Liver (tissue), 9 donors: ENCODE measurements around the gene RAI1. TPM values are rescaled to one million over a fixed set of nuclear protein-coding genes. Genes with fewer than 3 reads are reported as not detected.

ENCODE experiments used
- DNase-seq: peaks from one replicate; pipeline ENCODE4 v3.0.0-alpha.2; 2017; ENCODE audit warnings: low spot score
- H3K27ac ChIP-seq, 2 donors: one replicate each; pipeline ENCODE4 v1.7.0; 2013; ENCODE audit warnings: inconsistent platforms in 2 of 2, low read length in 2 of 2, control low read depth in 1 of 2, low read depth in 1 of 2, mild to moderate bottlenecking in 1 of 2
- H3K27me3 ChIP-seq, 4 donors: one replicate each; pipeline versions ENCODE4 v1.6.1 to v1.7.0; 2013; ENCODE audit warnings: low read length in 3 of 4, inconsistent platforms in 1 of 4, mild to moderate bottlenecking in 1 of 4, moderate library complexity in 1 of 4; ENCODE audit not compliant: control insufficient read depth in 4 of 4, insufficient read depth in 4 of 4
- H3K36me3 ChIP-seq, 4 donors: one replicate each; pipeline versions ENCODE4 v1.6.1 to v1.7.0; 2013; ENCODE audit warnings: low read length in 3 of 4, mild to moderate bottlenecking in 3 of 4, low read depth in 1 of 4, moderate library complexity in 1 of 4; ENCODE audit not compliant: control insufficient read depth in 4 of 4, insufficient read depth in 3 of 4
- H3K4me1 ChIP-seq, 4 donors: one replicate each; pipeline versions ENCODE4 v1.6.1 to v1.7.0; 2013; ENCODE audit warnings: low read length in 3 of 4, mild to moderate bottlenecking in 3 of 4, moderate library complexity in 1 of 4; ENCODE audit not compliant: control insufficient read depth in 4 of 4, insufficient read depth in 4 of 4
- H3K4me3 ChIP-seq, 3 donors: one replicate each; pipeline versions ENCODE4 v1.6.1 to v1.7.0; 2013; ENCODE audit warnings: low read length in 3 of 3, control low read depth in 1 of 3, low read depth in 1 of 3, mild to moderate bottlenecking in 1 of 3
- H3K9ac ChIP-seq, 2 donors: one replicate each; pipeline ENCODE4 v1.7.0; 2013; ENCODE audit warnings: low read length in 2 of 2, mild to moderate bottlenecking in 2 of 2, moderate library complexity in 2 of 2, control low read depth in 1 of 2, low read depth in 1 of 2
- H3K9me3 ChIP-seq, 4 donors: one replicate each; pipeline versions ENCODE4 v1.6.1 to v1.7.0; 2013; ENCODE audit warnings: low read length in 3 of 4; ENCODE audit not compliant: control insufficient read depth in 4 of 4
- EGR1 ChIP-seq, 2 donors: IDR thresholded peaks; 2 replicates each; pipeline ENCODE4 v1.6.1; 2016 to 2018; ENCODE audit warnings: antibody characterized with exemption in 2 of 2, low read depth in 2 of 2
- FOXA1 ChIP-seq: IDR thresholded peaks from 2 replicates; pipeline ENCODE4 v1.6.1; 2016; ENCODE audit warnings: antibody characterized with exemption
- FOXA2 ChIP-seq: IDR thresholded peaks from 2 replicates; pipeline ENCODE4 v1.6.1; 2016; ENCODE audit warnings: antibody characterized with exemption
- GABPA ChIP-seq, 2 donors: IDR thresholded peaks in 1 of 2; conservative IDR thresholded peaks in 1 of 2; 2 replicates each; pipeline ENCODE4 v1.6.1; 2016; ENCODE audit warnings: antibody characterized with exemption in 2 of 2, mild to moderate bottlenecking in 1 of 2, moderate library complexity in 1 of 2
- HNF4A ChIP-seq, 2 donors: conservative IDR thresholded peaks; 2 replicates each; pipeline ENCODE4 v1.6.1; 2016; ENCODE audit warnings: antibody characterized with exemption in 2 of 2, mild to moderate bottlenecking in 2 of 2
- HNF4G ChIP-seq: IDR thresholded peaks from 2 replicates; pipeline ENCODE4 v1.6.1; 2016; ENCODE audit warnings: antibody characterized with exemption
- JUND ChIP-seq, 2 donors: IDR thresholded peaks; 2 replicates each; pipeline ENCODE4 v1.6.1; 2016; ENCODE audit warnings: antibody characterized with exemption in 2 of 2
- MAX ChIP-seq: IDR thresholded peaks from 2 replicates; pipeline ENCODE4 v1.6.1; 2016; ENCODE audit warnings: antibody characterized with exemption
- NR2F2 ChIP-seq: IDR thresholded peaks from 2 replicates; pipeline ENCODE4 v1.6.1; 2016; ENCODE audit warnings: antibody characterized with exemption
- RAD21 ChIP-seq, 2 donors: IDR thresholded peaks; 2 replicates each; pipeline ENCODE4 v1.6.1; 2016; ENCODE audit warnings: antibody characterized with exemption in 2 of 2, mild to moderate bottlenecking in 2 of 2
- RXRA ChIP-seq, 2 donors: IDR thresholded peaks; 2 replicates each; pipeline ENCODE4 v1.6.1; 2017 to 2018; ENCODE audit warnings: antibody characterized with exemption in 2 of 2, mild to moderate bottlenecking in 1 of 2
- SP1 ChIP-seq: IDR thresholded peaks from 2 replicates; pipeline ENCODE4 v1.6.1; 2018; ENCODE audit warnings: antibody characterized with exemption, mild to moderate bottlenecking
- TAF1 ChIP-seq: conservative IDR thresholded peaks from 2 replicates; pipeline ENCODE4 v1.6.1; 2016; ENCODE audit warnings: antibody characterized with exemption, mild to moderate bottlenecking
- YY1 ChIP-seq: IDR thresholded peaks from 2 replicates; pipeline ENCODE4 v1.6.1; 2016; ENCODE audit warnings: antibody characterized with exemption, mild to moderate bottlenecking
- WGBS: extraction: QIAGEN DNeasy Blood & Tissue Kit; methylation state at CpG from one replicate; pipeline ENCODE4 v1.1.7; 2013; 5-methylcytosine and 5-hydroxymethylcytosine counted together
- polyA plus RNA-seq, 2 donors: library from polyadenylated mRNA; stranded (reverse) in 1 of 2; unstranded in 1 of 2; fragments of 200-250 nt in 1 of 2; fragments of >200 nt in 1 of 2; fragmentation: Nextera tagmentation in 1 of 2; extraction: Ambion mirVana in 1 of 2; gene quantifications; one replicate each; pipeline versions ENCODE4 v1.2.1 to v1.2.3, GENCODE V29; 2013 to 2015
- total RNA-seq, 2 donors: library from RNA; depleted of rRNA; stranded (reverse); fragments of >200 nt; gene quantifications; one replicate each; pipeline ENCODE4 v1.2.3, GENCODE V29; 2014
- TF ChIP-seq, protein P1 (sequence below): IDR thresholded peaks from 2 replicates; pipeline ENCODE4 v1.6.1; 2016; ENCODE audit warnings: antibody characterized with exemption, mild to moderate bottlenecking
- TF ChIP-seq, protein P2 (sequence below): IDR thresholded peaks from 2 replicates; pipeline ENCODE4 v1.6.1; 2016; ENCODE audit warnings: antibody characterized with exemption
- TF ChIP-seq, protein P3 (sequence below): IDR thresholded peaks from 2 replicates; pipeline ENCODE4 v1.6.1; 2016; ENCODE audit warnings: antibody characterized with exemption
- TF ChIP-seq, protein P4 (sequence below): fragments of 150-350 bp; IDR thresholded peaks from 2 replicates; pipeline ENCODE4 v1.5.1; 2017; ENCODE audit warnings: improper control_type of control experiment, low read depth, low read length; ENCODE audit not compliant: missing input control
- donor health status: healthy.
- donor health status: healthy.
- donor health status: healthy.
- donor health status: healthy.
- donor health status: healthy.

Gene RAI1
- total and polyA plus RNA-seq, 4 donors = 0.57 to 7.6 (median 5.3) TPM

DNA sequence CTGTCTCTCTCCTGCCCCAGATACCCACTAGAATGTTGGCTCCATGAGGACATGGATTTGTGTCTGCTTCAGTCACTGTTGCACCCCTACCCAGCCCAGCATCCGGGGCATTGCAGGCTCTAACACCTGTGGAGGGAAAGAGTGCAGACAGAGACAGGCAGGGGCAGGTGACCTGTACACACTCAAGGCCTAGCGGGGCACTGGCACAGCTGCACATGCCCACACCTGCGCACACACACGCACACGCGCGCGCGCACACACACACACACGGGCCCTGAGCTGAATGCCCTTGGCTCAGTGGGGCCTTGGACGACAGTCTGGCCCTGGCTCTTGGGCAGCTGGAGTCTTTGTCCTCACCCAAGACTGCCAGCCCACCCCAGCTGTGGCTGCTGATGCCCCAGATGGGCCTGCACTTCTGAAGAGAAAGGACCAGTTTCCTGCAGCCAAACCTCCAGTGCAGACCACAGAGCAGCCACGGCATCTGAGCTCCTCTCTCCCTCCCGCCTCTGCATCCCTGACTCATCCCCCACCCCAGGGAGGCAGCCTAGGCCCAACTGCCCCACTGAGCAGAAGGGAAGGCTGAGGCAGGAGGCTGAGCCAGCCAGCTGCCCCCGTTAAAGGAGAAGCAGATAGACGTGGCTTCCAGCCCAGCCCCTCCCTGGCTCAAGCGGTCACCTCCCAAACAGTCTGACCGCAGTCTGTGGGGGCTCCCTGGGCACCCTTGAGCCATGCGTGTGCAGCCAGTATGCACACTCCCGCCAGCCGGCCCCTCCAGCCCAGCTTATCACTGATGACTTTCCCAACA, 12.3 kb upstream of the RAI1 start:
- Histone ChIP-seq H3K27ac (no peak overlapping the region), H3K36me3 (no peaks in the 10 kb centered on the region), H3K9ac (no peak overlapping the region), H3K4me3 (no peak overlapping the region), H3K4me1 (peaks cover 0 to 3% (median 0%) of the 10 kb centered on the region in 4 donors), H3K9me3 (no peaks in the 10 kb centered on the region), H3K27me3 (no peaks in the 10 kb centered on the region)
- DNase-seq = no peak
- WGBS = 82% methylated on average over 20 of the region's 20 CpGs
- TF ChIP-seq, protein P1, sequence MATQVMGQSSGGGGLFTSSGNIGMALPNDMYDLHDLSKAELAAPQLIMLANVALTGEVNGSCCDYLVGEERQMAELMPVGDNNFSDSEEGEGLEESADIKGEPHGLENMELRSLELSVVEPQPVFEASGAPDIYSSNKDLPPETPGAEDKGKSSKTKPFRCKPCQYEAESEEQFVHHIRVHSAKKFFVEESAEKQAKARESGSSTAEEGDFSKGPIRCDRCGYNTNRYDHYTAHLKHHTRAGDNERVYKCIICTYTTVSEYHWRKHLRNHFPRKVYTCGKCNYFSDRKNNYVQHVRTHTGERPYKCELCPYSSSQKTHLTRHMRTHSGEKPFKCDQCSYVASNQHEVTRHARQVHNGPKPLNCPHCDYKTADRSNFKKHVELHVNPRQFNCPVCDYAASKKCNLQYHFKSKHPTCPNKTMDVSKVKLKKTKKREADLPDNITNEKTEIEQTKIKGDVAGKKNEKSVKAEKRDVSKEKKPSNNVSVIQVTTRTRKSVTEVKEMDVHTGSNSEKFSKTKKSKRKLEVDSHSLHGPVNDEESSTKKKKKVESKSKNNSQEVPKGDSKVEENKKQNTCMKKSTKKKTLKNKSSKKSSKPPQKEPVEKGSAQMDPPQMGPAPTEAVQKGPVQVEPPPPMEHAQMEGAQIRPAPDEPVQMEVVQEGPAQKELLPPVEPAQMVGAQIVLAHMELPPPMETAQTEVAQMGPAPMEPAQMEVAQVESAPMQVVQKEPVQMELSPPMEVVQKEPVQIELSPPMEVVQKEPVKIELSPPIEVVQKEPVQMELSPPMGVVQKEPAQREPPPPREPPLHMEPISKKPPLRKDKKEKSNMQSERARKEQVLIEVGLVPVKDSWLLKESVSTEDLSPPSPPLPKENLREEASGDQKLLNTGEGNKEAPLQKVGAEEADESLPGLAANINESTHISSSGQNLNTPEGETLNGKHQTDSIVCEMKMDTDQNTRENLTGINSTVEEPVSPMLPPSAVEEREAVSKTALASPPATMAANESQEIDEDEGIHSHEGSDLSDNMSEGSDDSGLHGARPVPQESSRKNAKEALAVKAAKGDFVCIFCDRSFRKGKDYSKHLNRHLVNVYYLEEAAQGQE = no peak
- TF ChIP-seq NR2F2 = no peak
- TF ChIP-seq YY1 = no peak
- TF ChIP-seq TAF1 = no peak
- no peak for TF ChIP-seq FOXA2
- TF ChIP-seq HNF4G = no peak
- no peak for TF ChIP-seq EGR1 (IDR thresholded peaks at IDR 0.05; ENCODE audit: low read depth in 2 of 2)
- TF ChIP-seq RAD21 (IDR thresholded peaks at IDR 0.05) = no peak
- no peak for TF ChIP-seq HNF4A (conservative IDR thresholded peaks at IDR 0.05)
- TF ChIP-seq, protein P2, sequence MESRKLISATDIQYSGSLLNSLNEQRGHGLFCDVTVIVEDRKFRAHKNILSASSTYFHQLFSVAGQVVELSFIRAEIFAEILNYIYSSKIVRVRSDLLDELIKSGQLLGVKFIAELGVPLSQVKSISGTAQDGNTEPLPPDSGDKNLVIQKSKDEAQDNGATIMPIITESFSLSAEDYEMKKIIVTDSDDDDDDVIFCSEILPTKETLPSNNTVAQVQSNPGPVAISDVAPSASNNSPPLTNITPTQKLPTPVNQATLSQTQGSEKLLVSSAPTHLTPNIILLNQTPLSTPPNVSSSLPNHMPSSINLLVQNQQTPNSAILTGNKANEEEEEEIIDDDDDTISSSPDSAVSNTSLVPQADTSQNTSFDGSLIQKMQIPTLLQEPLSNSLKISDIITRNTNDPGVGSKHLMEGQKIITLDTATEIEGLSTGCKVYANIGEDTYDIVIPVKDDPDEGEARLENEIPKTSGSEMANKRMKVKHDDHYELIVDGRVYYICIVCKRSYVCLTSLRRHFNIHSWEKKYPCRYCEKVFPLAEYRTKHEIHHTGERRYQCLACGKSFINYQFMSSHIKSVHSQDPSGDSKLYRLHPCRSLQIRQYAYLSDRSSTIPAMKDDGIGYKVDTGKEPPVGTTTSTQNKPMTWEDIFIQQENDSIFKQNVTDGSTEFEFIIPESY = no peak
- TF ChIP-seq JUND (IDR thresholded peaks at IDR 0.05) = no peak
- no peak for TF ChIP-seq SP1
- no peak for TF ChIP-seq GABPA (IDR thresholded peaks at IDR 0.05 in 1 of 2, conservative IDR thresholded peaks at IDR 0.05 in 1 of 2)
- TF ChIP-seq RXRA (IDR thresholded peaks at IDR 0.05) = no peak
- no peak for TF ChIP-seq MAX
- TF ChIP-seq, protein P3, sequence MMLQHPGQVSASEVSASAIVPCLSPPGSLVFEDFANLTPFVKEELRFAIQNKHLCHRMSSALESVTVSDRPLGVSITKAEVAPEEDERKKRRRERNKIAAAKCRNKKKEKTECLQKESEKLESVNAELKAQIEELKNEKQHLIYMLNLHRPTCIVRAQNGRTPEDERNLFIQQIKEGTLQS = no peak
- TF ChIP-seq, protein P4, sequence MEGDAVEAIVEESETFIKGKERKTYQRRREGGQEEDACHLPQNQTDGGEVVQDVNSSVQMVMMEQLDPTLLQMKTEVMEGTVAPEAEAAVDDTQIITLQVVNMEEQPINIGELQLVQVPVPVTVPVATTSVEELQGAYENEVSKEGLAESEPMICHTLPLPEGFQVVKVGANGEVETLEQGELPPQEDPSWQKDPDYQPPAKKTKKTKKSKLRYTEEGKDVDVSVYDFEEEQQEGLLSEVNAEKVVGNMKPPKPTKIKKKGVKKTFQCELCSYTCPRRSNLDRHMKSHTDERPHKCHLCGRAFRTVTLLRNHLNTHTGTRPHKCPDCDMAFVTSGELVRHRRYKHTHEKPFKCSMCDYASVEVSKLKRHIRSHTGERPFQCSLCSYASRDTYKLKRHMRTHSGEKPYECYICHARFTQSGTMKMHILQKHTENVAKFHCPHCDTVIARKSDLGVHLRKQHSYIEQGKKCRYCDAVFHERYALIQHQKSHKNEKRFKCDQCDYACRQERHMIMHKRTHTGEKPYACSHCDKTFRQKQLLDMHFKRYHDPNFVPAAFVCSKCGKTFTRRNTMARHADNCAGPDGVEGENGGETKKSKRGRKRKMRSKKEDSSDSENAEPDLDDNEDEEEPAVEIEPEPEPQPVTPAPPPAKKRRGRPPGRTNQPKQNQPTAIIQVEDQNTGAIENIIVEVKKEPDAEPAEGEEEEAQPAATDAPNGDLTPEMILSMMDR = no peak
- TF ChIP-seq FOXA1 = no peak
